ENCODE data around the gene SLC31A2. TPM values are rescaled to one million over a fixed set of nuclear protein-coding genes. Genes with fewer than 3 reads are reported as not detected.

The SLC31A2 gene
- total and polyA plus RNA-seq, 2 donors (not counting 1 experiment from before 2014, with no cell fraction given): 0.67 to 2.3 TPM

GRCh38 chr9:113125386-113126035 lies 25.3 kb upstream of the SLC31A2 start:
- Histone ChIP-seq H3K4me2 (replicated peaks; ENCODE audit: low read depth, low read length, poor library complexity, severe bottlenecking) (no peak overlapping the region), H3K4me1 (ENCODE audit: control insufficient read depth in 2 of 2, insufficient read depth in 2 of 2, low read length in 2 of 2) (peaks cover 0 to 3% of the 10 kb centered on the region in 2 donors), H3K9ac (ENCODE audit: low read length) (no peak overlapping the region), H3K27ac (ENCODE audit: low read length in 2 of 2) (no peak overlapping the region), H3K27me3 (replicated peaks in 1 of 4; ENCODE audit: control extremely low read depth in 1 of 4, control insufficient read depth in 3 of 4, insufficient read depth in 4 of 4, low read length in 3 of 4) (peaks cover 0 to 7% (median 1%) of the 10 kb centered on the region in 4 experiments), H3K79me2 (ENCODE audit: control insufficient read depth, insufficient read depth, low read length) (no peaks in the 10 kb centered on the region), H2AFZ (ENCODE audit: insufficient read depth, low read depth, low read length, poor library complexity, severe bottlenecking) (no peak overlapping the region), H3K4me3 (ENCODE audit: control extremely low read depth in 1 of 5, extremely low read depth in 1 of 5, insufficient read depth in 1 of 5, low read depth in 2 of 5, low read length in 4 of 5) (no peak overlapping the region), H3K36me3 (replicated peaks in 1 of 2; ENCODE audit: control extremely low read depth in 1 of 2, control insufficient read depth in 1 of 2, extremely low read depth in 1 of 2, insufficient read depth in 2 of 2, low read length in 1 of 2) (no peaks in the 10 kb centered on the region), H4K20me1 (ENCODE audit: control insufficient read depth, insufficient read depth, low read length, poor library complexity, severe bottlenecking) (no peaks in the 10 kb centered on the region), H3K9me3 (ENCODE audit: control extremely low read depth in 1 of 3, control insufficient read depth in 2 of 3, insufficient read depth in 1 of 3, low read length in 2 of 3) (no peaks in the 10 kb centered on the region)
- no peak overlapping the region for H3K27ac Mint-ChIP-seq
- WGBS (ENCODE audit: insufficient coverage): 53% methylated on average over 2 of the region's 4 CpGs
- no peaks in the 10 kb centered on the region for H3K9me3 Mint-ChIP-seq (ENCODE audit: insufficient read depth)
- ATAC-seq (ENCODE audit: low read depth): no peak
- ChIA-PET CTCF (no interaction called here), POLR2A (no interaction called here)
- no peaks in the 10 kb centered on the region for H3K4me1 Mint-ChIP-seq
- H3K4me3 Mint-ChIP-seq: no peak overlapping the region
- TF ChIP-seq CTCF (IDR thresholded peaks at IDR 0.05): no peak
- no peak for TF ChIP-seq EZH2 (IDR thresholded peaks at IDR 0.05; ENCODE audit: borderline replicate concordance, insufficient read depth, low read depth, low read length, poor library complexity, severe bottlenecking)
- peaks cover 30% of the 10 kb centered on the region for H3K27me3 Mint-ChIP-seq
- DNase-seq: no peak
- intact Hi-C loops (cut with micrococcal nuclease): no loop called here

GRCh38 chr9:113129466-113129865 lies 21.3 kb upstream of the SLC31A2 start:
- H3K4me2 ChIP-seq (replicated peaks; ENCODE audit: low read depth, low read length, poor library complexity, severe bottlenecking): no peak overlapping the region
- peaks cover 33% of the 10 kb centered on the region for H3K27me3 Mint-ChIP-seq
- H3K27me3 ChIP-seq (replicated peaks in 1 of 4; ENCODE audit: control extremely low read depth in 1 of 4, control insufficient read depth in 3 of 4, insufficient read depth in 4 of 4, low read length in 3 of 4): peaks cover 0 to 9% (median 7%) of the 10 kb centered on the region in 4 experiments
- no peak overlapping the region for H3K4me3 ChIP-seq (ENCODE audit: control extremely low read depth in 1 of 5, extremely low read depth in 1 of 5, insufficient read depth in 1 of 5, low read depth in 2 of 5, low read length in 4 of 5)
- no peaks in the 10 kb centered on the region for H3K79me2 ChIP-seq (ENCODE audit: control insufficient read depth, insufficient read depth, low read length)
- H4K20me1 ChIP-seq (ENCODE audit: control insufficient read depth, insufficient read depth, low read length, poor library complexity, severe bottlenecking): no peaks in the 10 kb centered on the region
- H2AFZ ChIP-seq (ENCODE audit: insufficient read depth, low read depth, low read length, poor library complexity, severe bottlenecking): no peak overlapping the region
- H3K4me3 Mint-ChIP-seq: no peak overlapping the region
- POLR2A ChIA-PET: no interaction called here
- no peaks in the 10 kb centered on the region for H3K36me3 ChIP-seq (replicated peaks in 1 of 2; ENCODE audit: control extremely low read depth in 1 of 2, control insufficient read depth in 1 of 2, extremely low read depth in 1 of 2, insufficient read depth in 2 of 2, low read length in 1 of 2)
- H3K4me1 ChIP-seq (ENCODE audit: control insufficient read depth in 2 of 2, insufficient read depth in 2 of 2, low read length in 2 of 2): peaks cover 0 to 3% of the 10 kb centered on the region in 2 donors
- ATAC-seq (ENCODE audit: low read depth) (no peak), DNase-seq (no peak)
- no peak overlapping the region for H3K9ac ChIP-seq (ENCODE audit: low read length)
- TF ChIP-seq CTCF (IDR thresholded peaks at IDR 0.05): no peak
- TF ChIP-seq EZH2 (IDR thresholded peaks at IDR 0.05; ENCODE audit: borderline replicate concordance, insufficient read depth, low read depth, low read length, poor library complexity, severe bottlenecking): no peak
- no peaks in the 10 kb centered on the region for H3K9me3 ChIP-seq (ENCODE audit: control extremely low read depth in 1 of 3, control insufficient read depth in 2 of 3, insufficient read depth in 1 of 3, low read length in 2 of 3)
- CTCF ChIA-PET: no interaction called here
- no peak overlapping the region for H3K27ac Mint-ChIP-seq
- intact Hi-C loops (cut with micrococcal nuclease): no loop called here
- H3K9me3 Mint-ChIP-seq (ENCODE audit: insufficient read depth): no peaks in the 10 kb centered on the region
- no peaks in the 10 kb centered on the region for H3K4me1 Mint-ChIP-seq
- no peak overlapping the region for H3K27ac ChIP-seq (ENCODE audit: low read length in 2 of 2)
